Stimulated activated CD4-positive, alpha-beta T cell treated with anti-CD3 and anti-CD28 coated beads, Interleukin-4, amount 100 ng/mL, for 24 hours (primary cell): Measurements from ENCODE around the gene MINDY3.
"Not testable (repeated sequence)": the region's sequence is repeated elsewhere in the genome, so short reads cannot be mapped to it uniquely, and the experiment has no call there.

Experiments
- DNase-seq: peaks from one replicate; pipeline ENCODE4 v3.0.0-alpha.2; 2020

MINDY3 gene

GRCh38 chr10:15764892-15765454 lies 95.3 kb downstream of the MINDY3 start:
- no peak for DNase-seq

DNA sequence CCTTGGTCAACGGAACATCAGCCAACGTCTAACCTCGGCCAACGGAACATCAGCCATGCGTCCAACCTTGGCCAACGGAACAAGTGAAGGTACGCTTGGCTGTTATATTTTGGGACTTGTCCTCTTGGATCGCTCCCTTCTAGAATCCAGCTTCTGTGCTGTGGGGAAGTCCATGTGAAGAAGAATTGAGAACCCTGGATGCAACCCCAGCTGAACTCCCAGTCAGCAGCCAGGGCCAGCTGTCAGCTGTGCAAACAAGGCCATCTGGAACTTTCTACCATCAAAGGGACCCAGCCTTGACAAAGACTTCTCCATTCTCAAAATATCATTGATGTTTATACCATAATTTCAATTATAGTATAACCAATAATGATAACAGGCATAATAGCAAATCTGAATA lies 97.3 kb downstream of the MINDY3 start:
- DNase-seq: no peak

DNA sequence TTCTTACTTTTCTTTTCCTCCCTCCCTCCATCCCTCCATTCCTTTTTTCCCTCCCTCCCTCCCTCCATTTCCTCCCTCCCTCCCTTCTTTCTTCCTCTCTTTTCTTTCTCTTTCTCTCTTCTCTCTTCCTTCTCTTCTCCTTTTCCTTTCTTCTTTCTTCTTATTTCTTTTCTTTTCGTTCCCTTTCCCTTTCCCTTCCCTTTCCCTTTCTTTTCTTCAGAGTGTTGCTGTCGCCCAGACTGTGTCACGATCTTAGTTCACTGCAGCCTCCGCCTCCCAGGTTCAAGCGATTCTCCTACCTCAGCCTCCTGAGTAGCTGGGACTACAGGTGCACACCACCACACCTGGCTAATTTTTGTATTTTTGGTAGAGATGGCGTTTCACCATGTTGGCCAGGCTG lies 98.1 kb downstream of the MINDY3 start:
- not testable (repeated sequence) for DNase-seq

- DNase-seq: not testable (repeated sequence)
Measured at GRCh38 chr10:15761224-15761623, 99.1 kb downstream of the MINDY3 start.

- no peak for DNase-seq
Measured at GRCh38 chr10:15760681-15761080, 99.6 kb downstream of the MINDY3 start.

GRCh38 chr10:15759265-15759664 lies 101.0 kb downstream of the MINDY3 start:
- DNase-seq: no peak

DNA sequence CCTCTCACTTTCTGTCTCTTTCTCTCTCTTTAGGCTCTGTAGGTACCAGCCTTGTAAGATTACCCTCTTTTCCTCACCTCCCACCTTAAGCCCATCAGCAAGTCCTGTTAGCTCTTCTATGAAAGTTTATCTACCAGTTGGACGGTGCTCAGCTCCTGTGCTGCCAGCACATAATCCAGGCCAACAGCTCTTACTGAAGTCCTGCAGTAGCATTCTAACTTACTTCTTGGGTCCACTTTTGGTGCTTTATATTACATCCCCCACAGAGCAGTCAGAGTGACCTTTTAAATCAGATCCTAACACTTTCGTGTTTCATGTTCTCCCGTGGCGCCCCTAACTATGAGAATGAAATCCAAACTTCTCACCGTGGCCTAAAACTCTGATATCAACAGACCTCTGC lies 101.7 kb downstream of the MINDY3 start:
- DNase-seq: no peak

- DNase-seq: no peak
Measured at GRCh38 chr10:15754937-15755336, 105.4 kb downstream of the MINDY3 start.

DNA sequence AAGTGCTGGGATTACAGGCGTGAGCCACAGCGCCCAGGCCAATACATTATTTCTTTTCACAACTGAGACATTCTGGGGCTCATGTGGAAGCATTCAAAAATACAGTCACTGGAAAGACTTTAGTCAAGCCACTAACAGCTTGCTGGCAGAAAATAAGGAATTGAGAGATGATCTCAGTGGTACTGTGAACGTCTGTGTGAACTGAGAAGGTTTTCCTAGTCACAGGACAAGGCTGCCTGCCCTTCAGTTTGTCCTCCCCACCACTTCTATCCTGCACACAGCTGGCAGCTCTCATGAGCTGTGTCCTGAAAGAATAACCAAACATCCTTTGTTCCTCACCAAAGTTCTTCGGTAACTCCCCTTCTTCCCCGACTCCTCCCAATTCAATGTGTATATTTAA lies 109.3 kb downstream of the MINDY3 start:
- no peak for DNase-seq

GRCh38 chr10:15748126-15748525 lies 112.2 kb downstream of the MINDY3 start:
- DNase-seq: no peak

DNA sequence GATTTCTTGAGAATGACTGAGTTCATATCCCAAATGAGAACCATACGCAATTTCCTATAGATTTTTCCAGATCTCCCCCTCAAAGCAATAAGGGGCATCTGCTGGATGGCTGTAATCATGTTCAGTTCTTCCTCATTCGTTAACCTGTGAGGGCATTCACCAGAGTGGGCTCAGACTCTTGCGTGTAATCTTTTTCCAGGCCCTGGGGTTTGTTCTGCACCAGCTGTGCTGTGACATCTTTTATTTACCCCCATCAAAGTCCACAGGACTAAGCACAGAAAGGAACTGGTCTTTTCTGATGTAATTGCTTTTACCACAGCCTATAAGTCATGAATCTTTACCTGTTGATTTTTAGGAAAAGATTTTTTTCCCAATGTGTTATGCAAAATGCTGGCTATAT lies 112.7 kb downstream of the MINDY3 start:
- no peak for DNase-seq

DNA sequence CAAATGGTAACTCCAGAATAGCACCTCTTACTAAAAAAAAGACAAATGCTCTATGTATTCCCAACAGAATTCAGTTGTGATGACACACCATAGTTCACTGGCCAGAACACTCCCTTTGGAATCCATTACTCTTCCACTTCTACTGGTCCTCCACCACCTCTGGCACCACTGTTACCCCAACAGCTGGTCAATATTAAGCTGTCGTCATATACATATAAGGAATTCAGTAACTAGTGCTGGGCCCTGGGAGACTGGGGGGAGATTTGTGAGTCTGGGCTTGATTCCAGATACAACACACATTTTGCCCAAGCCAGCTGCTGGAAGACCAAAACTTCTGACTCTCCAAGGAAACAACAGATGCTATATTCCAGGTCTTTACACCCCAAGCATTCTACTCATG lies 114.6 kb downstream of the MINDY3 start:
- DNase-seq: no peak

DNA sequence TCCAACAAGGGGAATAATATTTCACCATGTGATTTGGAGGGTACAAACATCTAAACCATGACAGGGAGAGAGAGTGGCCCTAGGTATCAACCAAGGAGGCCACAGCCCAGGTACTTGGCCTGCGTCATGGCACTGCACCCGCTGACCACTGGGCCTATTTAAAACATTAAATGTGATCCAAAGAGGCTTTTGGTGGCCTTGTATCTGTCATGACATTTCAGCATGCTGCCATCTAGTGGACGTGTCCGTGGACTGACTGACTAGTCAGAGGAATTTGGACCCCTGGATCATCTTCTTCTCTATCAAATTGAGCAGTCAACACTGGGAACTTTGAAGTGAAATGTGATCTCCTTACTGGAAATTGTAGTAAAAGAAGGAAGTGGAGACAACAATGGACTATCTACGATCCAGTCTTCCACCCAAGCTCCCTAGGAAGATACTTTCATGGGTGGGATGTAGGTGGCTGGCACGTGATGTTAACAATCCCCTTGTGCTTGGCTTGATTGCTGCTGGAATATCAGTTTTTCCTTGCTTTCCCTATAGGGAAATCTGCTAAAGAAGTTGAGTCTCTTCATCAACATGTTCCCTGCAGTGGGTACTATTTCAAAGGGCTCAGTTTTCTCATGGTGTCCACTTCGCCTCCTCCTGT lies 116.0 kb downstream of the MINDY3 start:
- DNase-seq: peak; percentile 41

GRCh38 chr10:15743443-15743842 lies 116.9 kb downstream of the MINDY3 start:
- no peak for DNase-seq

GRCh38 chr10:15742836-15743235 lies 117.5 kb downstream of the MINDY3 start:
- DNase-seq: no peak

GRCh38 chr10:15742102-15742501 lies 118.2 kb downstream of the MINDY3 start:
- no peak for DNase-seq

DNA sequence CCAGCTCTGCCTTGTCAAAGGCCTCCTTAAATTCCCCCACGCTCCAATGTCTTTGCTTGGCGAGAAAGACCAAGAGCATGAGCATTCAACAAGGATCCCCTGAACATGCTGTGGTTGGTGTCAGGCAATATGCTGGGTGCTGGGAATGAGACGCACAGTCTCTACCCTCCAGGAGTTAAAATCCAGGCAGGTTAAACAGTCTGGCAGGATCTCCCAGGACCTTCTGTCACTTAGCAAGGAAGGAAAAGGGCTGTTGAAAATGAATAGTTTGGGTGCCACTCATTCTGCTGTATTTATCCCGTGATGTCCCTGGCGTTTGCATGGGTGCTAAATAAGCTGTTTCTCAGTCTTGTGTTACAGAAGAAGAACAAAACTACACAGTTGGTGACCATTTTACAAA lies 118.7 kb downstream of the MINDY3 start:
- no peak for DNase-seq

DNA sequence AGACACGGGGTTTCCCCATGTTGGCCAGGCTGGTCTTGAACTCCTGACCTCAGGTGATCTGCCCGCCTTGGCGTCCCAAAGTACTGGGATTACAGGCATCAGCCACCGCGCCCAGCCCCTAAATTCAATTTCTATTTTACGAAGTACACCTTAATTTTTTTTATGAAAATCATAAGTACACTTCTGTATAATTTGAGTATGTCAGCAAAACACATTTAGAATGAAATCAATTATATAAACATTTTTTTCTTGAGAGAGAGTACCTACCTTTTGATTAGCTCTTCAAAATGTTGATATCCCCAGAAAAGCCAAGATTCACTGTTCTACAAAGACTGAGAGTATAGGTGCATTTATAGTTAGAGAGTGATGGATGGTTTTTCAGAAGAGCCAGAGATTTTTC lies 120.0 kb downstream of the MINDY3 start:
- DNase-seq: no peak

DNA sequence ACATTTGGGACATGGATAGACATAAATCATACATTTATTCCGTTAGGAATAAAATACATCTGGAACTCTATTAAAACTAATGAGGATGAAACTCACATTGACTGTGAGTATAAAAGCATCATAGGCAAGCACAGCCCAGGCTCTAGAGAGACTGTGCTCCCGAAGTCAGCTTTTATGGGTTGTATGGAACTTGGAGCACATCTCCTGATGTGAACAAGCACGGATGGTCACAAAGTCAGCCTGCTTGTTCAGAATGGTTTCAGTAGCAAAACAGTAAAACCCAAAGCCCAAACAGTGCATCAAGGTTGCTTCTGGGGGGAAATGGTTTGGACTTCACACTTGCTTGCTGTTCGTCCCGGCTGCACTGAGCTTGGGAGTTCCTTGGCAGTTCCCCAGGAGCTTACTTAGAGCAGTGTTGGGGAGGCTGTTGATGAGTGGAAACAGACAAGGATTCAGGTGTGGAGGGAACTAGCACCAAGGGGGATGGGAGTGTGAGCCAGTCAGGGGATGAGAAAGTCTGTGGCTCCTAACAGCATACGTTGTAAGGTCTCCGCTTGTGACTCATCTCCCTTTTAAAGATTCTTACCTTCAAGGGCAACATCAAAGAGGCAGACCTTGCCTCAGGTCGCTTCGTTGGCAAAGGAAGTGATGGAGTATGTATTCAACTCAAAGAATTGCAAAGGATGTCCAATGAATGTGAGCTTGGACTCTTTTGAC lies 120.9 kb downstream of the MINDY3 start:
- no peak for DNase-seq

- no peak for DNase-seq
Measured at GRCh38 chr10:15738270-15738925, 121.9 kb downstream of the MINDY3 start.

- no peak for DNase-seq
Measured at GRCh38 chr10:15737656-15738055, 122.7 kb downstream of the MINDY3 start.

- no peak for DNase-seq
Measured at GRCh38 chr10:15735763-15736162, 124.5 kb downstream of the MINDY3 start.

DNA sequence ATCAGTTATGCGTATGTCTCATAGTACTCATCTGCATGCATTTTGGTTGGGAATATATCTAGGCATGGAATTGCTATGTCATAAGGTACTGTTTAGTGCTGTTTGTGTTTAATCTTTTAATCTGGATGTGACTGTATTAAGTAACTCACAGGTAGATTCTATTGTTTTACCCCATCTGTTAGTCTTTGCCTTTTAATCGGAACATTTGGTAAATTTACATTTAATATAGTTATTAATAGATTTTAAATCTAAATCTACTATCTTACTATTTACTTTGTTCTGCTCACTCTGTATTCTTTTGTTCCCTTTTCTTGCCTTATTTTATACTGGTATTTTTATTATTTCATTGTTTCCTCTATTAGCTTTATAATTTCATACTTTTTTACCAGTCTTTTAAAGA lies 130.0 kb downstream of the MINDY3 start:
- no peak for DNase-seq

DNA sequence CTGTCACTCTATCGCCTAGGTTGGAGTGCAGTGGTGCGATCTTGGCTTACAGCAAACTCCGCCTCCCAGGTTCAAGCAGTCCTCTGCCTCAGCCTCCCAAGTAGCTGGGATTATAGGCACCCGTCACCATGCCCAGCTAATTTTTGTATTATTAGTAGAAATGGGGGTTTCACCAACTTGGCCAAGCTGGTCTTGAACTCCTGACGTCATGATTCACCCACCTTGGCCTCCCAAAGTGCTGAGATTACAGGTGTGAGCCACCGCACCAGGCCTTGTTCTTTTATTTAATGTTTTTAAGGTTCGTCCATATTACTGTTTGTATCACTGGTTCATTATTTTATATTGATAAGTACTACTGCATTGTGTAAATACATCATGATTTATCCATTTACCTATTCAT lies 130.4 kb downstream of the MINDY3 start:
- DNase-seq: no peak
